ENCODE measurements around the gene GAREM1. TPM values are rescaled to one million over a fixed set of nuclear protein-coding genes. Genes with fewer than 3 reads are reported as not detected.

GAREM1 gene
- total and polyA plus RNA-seq, 2 of the 8 experiments (the other 6 are each of a cell fraction or from before 2014, with no cell fraction given): 3.6 to 9.2 TPM

GRCh38 chr18:32509111-32509510, 38.4 kb upstream of the GAREM1 start:
- no peak overlapping the region for H4K8ac ChIP-seq (ENCODE audit: extremely low read depth, insufficient read depth, low read length)
- peaks cover 0 to 2% (median 0%) of the 10 kb centered on the region in 4 experiments; a peak in 1 of 7 replicates for H3K27me3 ChIP-seq (replicated peaks in 1 of 4; ENCODE audit: control insufficient read depth in 3 of 4, extremely low read depth in 1 of 4, insufficient read depth in 3 of 4, low read length in 3 of 4)
- H3K23me2 ChIP-seq (ENCODE audit: low read depth, low read length): no peaks in the 10 kb centered on the region
- H3K4me2 ChIP-seq (ENCODE audit: insufficient read depth in 1 of 2, low read depth in 2 of 2, low read length in 2 of 2): no peak overlapping the region
- H3K79me2 ChIP-seq (ENCODE audit: control insufficient read depth in 1 of 2, insufficient read depth in 2 of 2, low read length in 2 of 2): no peaks in the 10 kb centered on the region
- ChIA-PET POLR2A (ENCODE audit: partially characterized antibody) (no interaction called here), CTCF (ENCODE audit: partially characterized antibody) (interaction anchor here (0.8 to 2.4 kb wide), 7 partner anchors 12 to 248 kb away, joined by 3 to 8 read pairs (median 4); no protein-coding TSS in a partner anchor)
- H3K56ac ChIP-seq (replicated peaks; ENCODE audit: insufficient read length, low read depth, low read length): no peak overlapping the region
- H3K18ac ChIP-seq (ENCODE audit: extremely low read depth, low read length): no peak overlapping the region
- no peak overlapping the region for H4K91ac ChIP-seq (replicated peaks; ENCODE audit: insufficient read length, low read length)
- H2BK15ac ChIP-seq (ENCODE audit: low read length): no peak overlapping the region
- no peak overlapping the region for H3K14ac ChIP-seq (ENCODE audit: insufficient read length)
- FAIRE-seq (no peak), DNase-seq (ENCODE audit: low read depth in 1 of 2, low spot score in 2 of 2) (no peak)
- H3K36me3 ChIP-seq (ENCODE audit: control insufficient read depth in 2 of 4, insufficient read depth in 4 of 4, low read length in 3 of 4): no peaks in the 10 kb centered on the region
- H3K79me1 ChIP-seq (ENCODE audit: low read depth, low read length): no peaks in the 10 kb centered on the region
- no peak overlapping the region for H2AK5ac ChIP-seq (ENCODE audit: low read depth, low read length)
- 89% methylated on average over 3 of the region's 3 CpGs; no CpG with 5 or more reads in 1 of the 2 experiments for WGBS, 2 experiments (ENCODE audit: extremely low coverage in 1 of 2, insufficient coverage in 1 of 2, insufficient read length in 1 of 2, insufficient replicate concordance in 2 of 2, low coverage in 1 of 2, low lambda C conversion rate in 2 of 2, missing lambda C conversion rate in 1 of 2)
- TF ChIP-seq TAF7 (optimal IDR thresholded peaks at IDR 0.05; ENCODE audit: borderline replicate concordance, low read depth, low read length) (no peak), EZH2 (IDR thresholded peaks at IDR 0.05; ENCODE audit: low read depth, low read length, severe bottlenecking) (no peak), CTCF (IDR thresholded peaks at IDR 0.05; ENCODE audit: control extremely low read depth in 1 of 3, insufficient read depth in 1 of 3, low read depth in 1 of 3, low read length in 3 of 3) (no peak), CHD1 (IDR thresholded peaks at IDR 0.05; ENCODE audit: low read depth, low read length) (no peak), E2F6 (IDR thresholded peaks at IDR 0.05) (no peak)
- H3K4me1 ChIP-seq (replicated peaks in 1 of 4; ENCODE audit: control insufficient read depth in 3 of 4, insufficient read depth in 4 of 4, low read length in 3 of 4): no peaks in the 10 kb centered on the region
- H2BK120ac ChIP-seq (replicated peaks; ENCODE audit: low read depth, low read length): no peak overlapping the region
- 0 out of 4 replicates have a peak, but pooled peaks cover 0 to 3% of the 10 kb centered on the region in 2 experiments for H3K9me3 ChIP-seq (ENCODE audit: insufficient read depth in 2 of 2, low read depth in 1 of 2, low read length in 1 of 2)
- H3K9ac ChIP-seq (replicated peaks in 1 of 4; ENCODE audit: extremely low read depth in 1 of 4, low read depth in 3 of 4, low read length in 3 of 4): no peak overlapping the region
- no peak overlapping the region for H2AFZ ChIP-seq (ENCODE audit: low read length)
- H3K4ac ChIP-seq (replicated peaks; ENCODE audit: insufficient read length, low read depth, low read length): no peak overlapping the region
- no peak overlapping the region for H3K27ac ChIP-seq (ENCODE audit: low read depth, low read length)
- H4K5ac ChIP-seq (ENCODE audit: insufficient read length, low read depth, low read length): no peak overlapping the region
- H2BK12ac ChIP-seq (ENCODE audit: low read depth, low read length): no peak overlapping the region
- no peaks in the 10 kb centered on the region for H4K20me1 ChIP-seq (replicated peaks in 1 of 2; ENCODE audit: control insufficient read depth in 1 of 2, insufficient read depth in 2 of 2, low read length in 2 of 2)
- no peak overlapping the region for H3K23ac ChIP-seq (ENCODE audit: insufficient read length)
- no peak overlapping the region for H2BK5ac ChIP-seq (ENCODE audit: low read depth, low read length)
- H3K4me3 ChIP-seq (ENCODE audit: extremely low read depth in 1 of 4, insufficient read depth in 2 of 4, low read depth in 3 of 4, low read length in 4 of 4): no peak overlapping the region
- no peak overlapping the region for H2BK20ac ChIP-seq (ENCODE audit: low read length)

Measured in H1 (cell line).